Calu3 (cell line): ENCODE results near the gene ACTL7B. TPM values are rescaled to one million over a fixed set of nuclear protein-coding genes. Genes with fewer than 3 reads are reported as not detected.

Experiments used
- BruUV-seq: library from RNA; stranded (reverse); fragments of 400-500 nt; replicated peaks from 2 replicates; lab custom pipeline; 2021; lab: Mats Ljungman, UMichigan
- CTCF ChIA-PET: fragments of 300-600 bp; sonication (Branson Sonifier 250); formaldehyde crosslinking; loops from one replicate; lab custom pipeline; 2022; ENCODE audit warnings: antibody characterized with exemption; lab: Charles Lee
- DNase-seq: peaks from one replicate; pipeline ENCODE4 v3.0.0; 2022
- H3K27ac Mint-ChIP-seq: one replicate; pipeline ENCODE4 v1.8.0; 2022; ENCODE audit warnings: mixed read lengths; ENCODE audit not compliant: unreplicated experiment
- H3K27me3 Mint-ChIP-seq: one replicate; pipeline ENCODE4 v1.8.0; 2022; ENCODE audit warnings: mixed read lengths; ENCODE audit not compliant: unreplicated experiment
- H3K36me3 Mint-ChIP-seq: one replicate; pipeline ENCODE4 v1.8.0; 2022; ENCODE audit warnings: mild to moderate bottlenecking, moderate library complexity, mixed read lengths; ENCODE audit not compliant: insufficient read depth, unreplicated experiment
- H3K4me1 Mint-ChIP-seq: one replicate; pipeline ENCODE4 v1.8.0; 2022; ENCODE audit warnings: mild to moderate bottlenecking, low read depth, mixed read lengths; ENCODE audit not compliant: unreplicated experiment
- H3K4me3 Mint-ChIP-seq: one replicate; pipeline ENCODE4 v1.8.0; 2022; ENCODE audit warnings: mild to moderate bottlenecking, low read depth, moderate library complexity, mixed read lengths; ENCODE audit not compliant: unreplicated experiment
- H3K9me3 Mint-ChIP-seq: one replicate; pipeline ENCODE4 v1.8.0; 2022; ENCODE audit warnings: low read depth, mixed read lengths; ENCODE audit not compliant: unreplicated experiment
- intact Hi-C: fragments of 100-400 bp; cut with micrococcal nuclease; formaldehyde crosslinking; loops from one replicate; pipeline ENCODE4 v1.10.0; 2022; ENCODE audit not compliant: unreplicated experiment
- total RNA-seq: library from RNA; stranded (reverse); gene quantifications from 2 replicates; pipeline ENCODE4 v1.2.3, GENCODE V29; 2022
- TF ChIP-seq, protein P1 (sequence below): fragments of 200-600 bp; IDR thresholded peaks from one replicate; pipeline ENCODE4 v1.8.0; 2022; ENCODE audit warnings: antibody characterized with exemption; ENCODE audit not compliant: unreplicated experiment

The ACTL7B gene
- total RNA-seq, 1 experiment from 2014 or later, result not detected

DNA sequence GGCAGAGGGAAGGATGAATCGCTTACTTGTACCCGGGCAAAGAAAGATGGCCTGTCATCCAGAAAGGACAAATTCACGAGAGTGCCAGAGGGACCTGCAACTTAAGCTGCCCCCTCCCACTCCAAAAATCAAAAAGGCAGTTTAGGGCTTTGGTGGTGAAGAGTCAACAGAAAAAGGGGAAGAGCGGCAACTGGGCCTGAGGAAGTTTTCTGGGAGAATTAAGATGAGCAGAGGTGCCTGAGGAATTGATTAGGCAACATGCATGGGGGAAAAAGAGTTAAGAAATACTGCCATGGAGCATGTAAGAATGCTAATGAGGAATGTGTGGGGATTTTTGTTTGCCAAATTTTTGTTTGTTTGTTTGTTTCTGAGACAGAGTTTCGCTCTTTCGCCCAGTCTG, 1.8 kb upstream of the ACTL7B start:
- no peak for DNase-seq
- no peak overlapping the region for H3K27ac Mint-ChIP-seq
- CTCF ChIA-PET, result no interaction called here
- no peak overlapping the region for H3K4me3 Mint-ChIP-seq
- H3K4me1 Mint-ChIP-seq, result no peaks in the 10 kb centered on the region
- TF ChIP-seq, protein P1, sequence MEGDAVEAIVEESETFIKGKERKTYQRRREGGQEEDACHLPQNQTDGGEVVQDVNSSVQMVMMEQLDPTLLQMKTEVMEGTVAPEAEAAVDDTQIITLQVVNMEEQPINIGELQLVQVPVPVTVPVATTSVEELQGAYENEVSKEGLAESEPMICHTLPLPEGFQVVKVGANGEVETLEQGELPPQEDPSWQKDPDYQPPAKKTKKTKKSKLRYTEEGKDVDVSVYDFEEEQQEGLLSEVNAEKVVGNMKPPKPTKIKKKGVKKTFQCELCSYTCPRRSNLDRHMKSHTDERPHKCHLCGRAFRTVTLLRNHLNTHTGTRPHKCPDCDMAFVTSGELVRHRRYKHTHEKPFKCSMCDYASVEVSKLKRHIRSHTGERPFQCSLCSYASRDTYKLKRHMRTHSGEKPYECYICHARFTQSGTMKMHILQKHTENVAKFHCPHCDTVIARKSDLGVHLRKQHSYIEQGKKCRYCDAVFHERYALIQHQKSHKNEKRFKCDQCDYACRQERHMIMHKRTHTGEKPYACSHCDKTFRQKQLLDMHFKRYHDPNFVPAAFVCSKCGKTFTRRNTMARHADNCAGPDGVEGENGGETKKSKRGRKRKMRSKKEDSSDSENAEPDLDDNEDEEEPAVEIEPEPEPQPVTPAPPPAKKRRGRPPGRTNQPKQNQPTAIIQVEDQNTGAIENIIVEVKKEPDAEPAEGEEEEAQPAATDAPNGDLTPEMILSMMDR, result no peak
- H3K27me3 Mint-ChIP-seq, result peaks cover 8% of the 10 kb centered on the region
- no peaks in the 10 kb centered on the region for H3K9me3 Mint-ChIP-seq
- intact Hi-C loops, result no loop called here
- no TSS peak for BruUV-seq
- no peaks in the 10 kb centered on the region for H3K36me3 Mint-ChIP-seq

DNA sequence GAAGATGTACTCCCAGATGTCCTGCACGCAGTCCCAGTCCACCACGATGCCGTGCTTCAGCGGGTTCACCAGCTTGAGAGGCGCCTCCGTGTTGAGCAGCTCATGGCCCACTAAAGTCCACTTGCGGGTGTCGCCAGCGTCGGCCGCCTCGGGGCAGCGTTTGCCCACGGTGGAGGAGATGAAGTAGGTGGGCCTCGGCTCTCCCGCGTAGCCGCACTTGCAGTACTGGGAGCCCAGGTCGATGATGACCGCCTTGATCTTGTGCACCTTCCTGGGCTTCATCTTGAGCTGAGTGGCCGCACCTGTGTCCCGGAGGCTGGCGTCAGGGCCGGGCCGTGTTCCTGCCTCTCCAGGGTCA, 278 bp downstream of the ACTL7B start:
- no peak for DNase-seq
- H3K4me3 Mint-ChIP-seq, result no peak overlapping the region
- no peaks in the 10 kb centered on the region for H3K9me3 Mint-ChIP-seq
- no peaks in the 10 kb centered on the region for H3K36me3 Mint-ChIP-seq
- intact Hi-C loops, result no loop called here
- H3K27me3 Mint-ChIP-seq, result peaks cover 22% of the 10 kb centered on the region
- TF ChIP-seq, protein P1, result no peak
- no peak overlapping the region for H3K27ac Mint-ChIP-seq
- H3K4me1 Mint-ChIP-seq, result no peaks in the 10 kb centered on the region
- CTCF ChIA-PET, result no interaction called here
- no TSS peak for BruUV-seq

DNA sequence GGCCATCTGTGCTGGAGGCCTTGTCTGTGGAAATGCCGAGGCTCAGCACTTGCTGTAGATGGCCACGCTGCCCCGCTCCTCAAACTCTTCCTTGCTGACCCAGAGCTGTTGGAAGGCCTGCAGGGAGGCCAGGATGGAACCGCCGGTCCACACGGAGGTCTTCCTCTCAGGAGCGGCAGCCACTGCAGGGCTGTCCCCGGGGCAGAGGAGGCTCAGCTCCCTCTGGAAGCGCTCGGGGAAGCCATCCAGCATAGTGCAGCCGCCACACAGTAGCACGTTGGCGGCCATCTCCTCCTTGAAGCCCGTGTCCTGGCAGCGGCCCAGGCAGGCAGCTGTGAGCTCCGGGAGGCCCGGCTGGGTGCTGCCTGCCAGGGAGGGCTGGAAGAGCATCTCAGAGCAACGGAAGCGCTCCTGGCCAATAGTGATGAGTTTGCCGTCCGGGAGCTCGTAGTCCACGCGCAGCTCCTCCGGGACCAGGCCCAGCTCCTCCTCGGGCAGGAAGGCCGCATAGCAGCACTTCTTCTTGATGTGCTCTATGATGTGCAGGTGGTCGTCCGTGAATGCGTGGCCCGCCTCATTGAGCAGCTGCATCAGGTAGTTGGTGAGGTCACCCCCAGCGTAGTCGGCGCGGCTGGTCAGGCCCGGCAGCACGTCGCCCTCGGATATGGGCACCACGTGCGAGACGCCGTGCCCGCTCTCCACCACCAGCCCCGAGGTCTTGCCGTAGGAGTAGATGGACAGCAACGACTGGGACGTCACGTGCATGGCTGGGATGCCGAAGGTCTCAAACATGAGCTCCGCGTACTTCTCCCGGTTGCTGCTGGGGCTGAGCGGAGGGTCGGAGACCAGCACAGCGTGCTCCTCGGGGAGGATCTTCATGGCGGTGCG, 901 bp downstream of the ACTL7B start:
- no peak for DNase-seq
- Mint-ChIP-seq H3K36me3 (no peaks in the 10 kb centered on the region), H3K27me3 (peaks cover 22% of the 10 kb centered on the region), H3K9me3 (no peaks in the 10 kb centered on the region), H3K4me3 (no peak overlapping the region), H3K27ac (no peak overlapping the region), H3K4me1 (no peaks in the 10 kb centered on the region)
- no TSS peak for BruUV-seq
- intact Hi-C loops, result no loop called here
- TF ChIP-seq, protein P1, result no peak
- CTCF ChIA-PET, result no interaction called here

DNA sequence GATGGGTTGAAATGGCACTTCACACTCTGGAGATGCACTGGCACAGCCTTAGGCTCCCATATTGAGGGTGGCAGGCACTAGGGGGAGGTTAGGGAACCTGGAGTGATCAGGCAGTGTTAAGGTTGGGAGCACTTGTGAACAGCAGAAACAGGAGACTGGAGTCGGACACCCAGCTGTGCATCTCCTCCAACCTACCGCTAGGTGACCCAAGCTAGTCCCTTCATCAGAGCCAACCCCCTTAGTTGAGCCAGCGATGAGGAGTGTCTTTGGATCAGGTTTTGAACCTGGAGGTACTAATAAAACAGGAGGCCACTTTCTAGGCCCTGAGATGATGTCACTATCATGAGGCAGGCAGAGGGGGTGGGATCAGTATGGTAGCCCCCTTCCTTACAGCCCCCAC, 1.7 kb downstream of the ACTL7B start:
- Mint-ChIP-seq H3K36me3 (no peaks in the 10 kb centered on the region), H3K4me1 (no peaks in the 10 kb centered on the region), H3K9me3 (no peaks in the 10 kb centered on the region), H3K4me3 (no peak overlapping the region), H3K27ac (no peak overlapping the region), H3K27me3 (peaks cover 22% of the 10 kb centered on the region)
- no peak for DNase-seq
- intact Hi-C loops, result no loop called here
- TF ChIP-seq, protein P1, result no peak
- CTCF ChIA-PET, result no interaction called here
- BruUV-seq, result no TSS peak
